IMR-90 (cell line): ENCODE data around the gene CCL23. TPM values are rescaled to one million over a fixed set of nuclear protein-coding genes. Genes with fewer than 3 reads are reported as not detected.

Source experiments
- ATAC-seq: fragments of 200-7000 bp; cut with Tn5 transposase; 2 replicates; pipeline ENCODE4 v1.9.1; 2020; ENCODE audit warnings: low read depth, mild to moderate bottlenecking, moderate library complexity
- BruUV-seq: library from RNA; stranded (reverse); fragments of 400-500 nt; replicated peaks from 2 replicates; lab custom pipeline; 2021; lab: Mats Ljungman, UMichigan
- CTCF ChIA-PET: fragments of 300-600 bp; formaldehyde crosslinking; extraction: SDS; loops from one replicate; lab custom pipeline; 2021; ENCODE audit warnings: antibody characterized with exemption; lab: Yijun Ruan, JAX
- POLR2A ChIA-PET: fragments of 300-600 bp; sonication (Branson Sonifier 250); formaldehyde crosslinking; loops from one replicate; lab custom pipeline; 2022; ENCODE audit warnings: antibody characterized with exemption; ENCODE audit not compliant: unreplicated experiment; lab: Charles Lee
- DNase-seq: peaks from one replicate; pipeline ENCODE4 v3.0.0; 2013
- H2AFZ ChIP-seq: replicated peaks from 2 replicates; pipeline ENCODE3; 2013; ENCODE audit warnings: low read length, mild to moderate bottlenecking; ENCODE audit not compliant: poor library complexity
- H2AK5ac ChIP-seq: 2 replicates; pipeline ENCODE4 v1.6.1; 2013; ENCODE audit warnings: low read depth, low read length, inconsistent platforms
- H2AK9ac ChIP-seq: replicated peaks from 2 replicates; pipeline ENCODE3; 2013; ENCODE audit warnings: mild to moderate bottlenecking, low read depth, low read length, moderate library complexity; ENCODE audit not compliant: poor library complexity
- H2BK120ac ChIP-seq: 2 replicates; pipeline ENCODE4 v1.6.1; 2013; ENCODE audit warnings: low read depth, low read length, inconsistent platforms
- H2BK15ac ChIP-seq: 3 replicates; pipeline ENCODE4 v1.6.1; 2013; ENCODE audit warnings: low read depth, low read length, inconsistent platforms
- H2BK20ac ChIP-seq: 2 replicates; pipeline ENCODE4 v1.6.1; 2013; ENCODE audit warnings: low read depth, mild to moderate bottlenecking, inconsistent platforms, low read length, moderate library complexity
- H2BK5ac ChIP-seq: 2 replicates; pipeline ENCODE4 v1.6.1; 2013; ENCODE audit warnings: mild to moderate bottlenecking, low read depth, low read length, inconsistent platforms; ENCODE audit not compliant: poor library complexity, severe bottlenecking
- H3K14ac ChIP-seq: replicated peaks from 2 replicates; pipeline ENCODE4 v1.6.1; 2013; ENCODE audit warnings: low read depth, low read length, inconsistent platforms
- H3K18ac ChIP-seq: 2 replicates; pipeline ENCODE4 v1.6.1; 2013; ENCODE audit warnings: low read depth, low read length, control low read depth
- H3K23ac ChIP-seq: 2 replicates; pipeline ENCODE4 v1.6.1; 2013; ENCODE audit warnings: low read depth, low read length, inconsistent platforms
- H3K27ac ChIP-seq: 2 replicates; pipeline ENCODE4 v1.5.1; 2013; ENCODE audit warnings: mild to moderate bottlenecking, control low read depth, low read length; ENCODE audit not compliant: insufficient read depth
- H3K27me3 ChIP-seq: 2 replicates; pipeline ENCODE4 v1.6.1; 2013; ENCODE audit warnings: low read length; ENCODE audit not compliant: control insufficient read depth, insufficient read depth
- H3K36me3 ChIP-seq: 2 replicates; pipeline ENCODE4 v1.6.1; 2013; ENCODE audit warnings: low read length, mixed read lengths; ENCODE audit not compliant: control insufficient read depth, insufficient read depth
- H3K4ac ChIP-seq: 2 replicates; pipeline ENCODE4 v1.6.1; 2013; ENCODE audit warnings: low read depth, low read length, inconsistent platforms
- H3K4me1 ChIP-seq: 2 replicates; pipeline ENCODE4 v1.6.1; 2013; ENCODE audit warnings: low read length, mixed read lengths; ENCODE audit not compliant: control insufficient read depth, insufficient read depth
- H3K4me2 ChIP-seq: 2 replicates; pipeline ENCODE4 v1.6.1; 2013; ENCODE audit warnings: low read depth, mild to moderate bottlenecking, control low read depth, low read length, moderate library complexity
- H3K4me3 ChIP-seq: 2 replicates; pipeline ENCODE4 v1.5.1; 2013; ENCODE audit warnings: low read depth, mild to moderate bottlenecking, control low read depth, low read length, moderate library complexity; ENCODE audit not compliant: insufficient read depth
- H3K56ac ChIP-seq: 2 replicates; pipeline ENCODE4 v1.6.1; 2013; ENCODE audit warnings: low read length, inconsistent platforms; ENCODE audit not compliant: insufficient read depth; ENCODE audit errors: extremely low read depth
- H3K79me1 ChIP-seq, 2 experiments: 2 replicates each; pipeline ENCODE4 v1.6.1; 2013; ENCODE audit warnings: low read length in 2 of 2, inconsistent platforms in 1 of 2, low read depth in 1 of 2
- H3K9ac ChIP-seq: 2 replicates; pipeline ENCODE4 v1.6.1; 2013; ENCODE audit warnings: low read depth, low read length, control low read depth
- H3K9me1 ChIP-seq: 2 replicates; pipeline ENCODE4 v1.6.1; 2013; ENCODE audit warnings: low read length, inconsistent platforms; ENCODE audit not compliant: insufficient read depth
- H3K9me3 ChIP-seq: 2 replicates; pipeline ENCODE4 v1.6.1; 2013; ENCODE audit warnings: low read length; ENCODE audit not compliant: control insufficient read depth, insufficient read depth
- H4K20me1 ChIP-seq: 2 replicates; pipeline ENCODE4 v1.6.1; 2013; ENCODE audit warnings: low read length, inconsistent platforms; ENCODE audit not compliant: insufficient read depth
- H4K5ac ChIP-seq: 2 replicates; pipeline ENCODE4 v1.6.1; 2013; ENCODE audit warnings: mild to moderate bottlenecking, low read depth, low read length, control low read depth
- H4K8ac ChIP-seq, 2 experiments: 2 replicates each; pipeline ENCODE4 v1.6.1; 2013; ENCODE audit warnings: low read depth in 2 of 2, low read length in 2 of 2, control low read depth in 1 of 2, inconsistent platforms in 1 of 2
- H4K91ac ChIP-seq: 2 replicates; pipeline ENCODE4 v1.6.1; 2013; ENCODE audit warnings: low read depth, low read length, inconsistent platforms; ENCODE audit not compliant: insufficient read depth
- BHLHE40 ChIP-seq: fragments of 150-350 bp; IDR thresholded peaks from 2 replicates; pipeline ENCODE4 v1.6.1; 2016; ENCODE audit warnings: mild to moderate bottlenecking, low read depth, low read length
- FOS ChIP-seq: fragments of 150-350 bp; IDR thresholded peaks from 2 replicates; pipeline ENCODE4 v1.6.1; 2016; ENCODE audit warnings: low read depth, low read length
- MAZ ChIP-seq: IDR thresholded peaks from 2 replicates; pipeline ENCODE4 v1.6.1; 2012; ENCODE audit warnings: low read depth, mild to moderate bottlenecking, low read length, improper control_type of control experiment, moderate library complexity, borderline replicate concordance
- NFE2L2 ChIP-seq: fragments of 150-350 bp; IDR thresholded peaks from 2 replicates; pipeline ENCODE4 v1.6.1; 2016; ENCODE audit warnings: low read depth, mild to moderate bottlenecking, low read length
- POLR2A ChIP-seq: IDR thresholded peaks from 2 replicates; pipeline ENCODE4 v1.6.1; 2012; ENCODE audit warnings: mild to moderate bottlenecking, low read depth, low read length
- RAD21 ChIP-seq: IDR thresholded peaks from 2 replicates; pipeline ENCODE4 v1.6.1; 2012; ENCODE audit warnings: low read length, improper control_type of control experiment
- RCOR1 ChIP-seq: IDR thresholded peaks from 2 replicates; pipeline ENCODE4 v1.6.1; 2012; ENCODE audit warnings: mild to moderate bottlenecking, low read length, improper control_type of control experiment; ENCODE audit not compliant: insufficient replicate concordance
- RFX5 ChIP-seq: IDR thresholded peaks from 2 replicates; pipeline ENCODE4 v1.8.0; 2012; ENCODE audit warnings: low read depth, mild to moderate bottlenecking, low read length, moderate library complexity
- SMC3 ChIP-seq: fragments of 150-350 bp; IDR thresholded peaks from 2 replicates; pipeline ENCODE4 v1.6.1; 2016; ENCODE audit warnings: low read depth, mild to moderate bottlenecking, antibody characterized with exemption, low read length, moderate library complexity
- WGBS, 2 experiments: methylation state at CpG; one replicate each; pipeline versions ENCODE4 v1.1.5 to v1.1.7; 2013; ENCODE audit warnings: missing lambda C conversion rate in 2 of 2; ENCODE audit not compliant: insufficient read length in 1 of 2; ENCODE audit errors: extremely low coverage in 2 of 2; 5-methylcytosine and 5-hydroxymethylcytosine counted together
- dilution Hi-C: fragments of 300-500 bp; cut with HindIII; formaldehyde crosslinking; loops from one replicate; pipeline ENCODE4 v1.14.3; 2018; ENCODE audit warnings: low sequenced_read_pairs; ENCODE audit not compliant: unreplicated experiment
- in situ Hi-C: fragments of 300-500 bp; cut with MboI; formaldehyde crosslinking; loops from 3 replicates; pipeline ENCODE4 v1.14.3; 2019; ENCODE audit warnings: low sequenced_read_pairs, inconsistent platforms, mixed read lengths
- intact Hi-C: fragments of 100-400 bp; cut with micrococcal nuclease; formaldehyde crosslinking; loops from 2 replicates; pipeline ENCODE4 v1.10.0; 2022
- polyA plus RNA-seq, 3 experiments: library from polyadenylated mRNA; depleted of rRNA; stranded (reverse); fragments of >200 nt; gene quantifications; 2 replicates each; pipeline ENCODE4 v1.2.3, GENCODE V29; 2012; ENCODE audit warnings: low replicate concordance in 1 of 3
- total RNA-seq: library from RNA; depleted of rRNA; stranded (reverse); fragments of >200 nt; gene quantifications from 2 replicates; pipeline ENCODE4 v1.2.3, GENCODE V29; 2012

CCL23 gene
- total and polyA plus RNA-seq, 2 of the 4 experiments (the other 2 are of a cell fraction) = not detected

- H2BK20ac ChIP-seq = no peak within 1 kb of the TSS
- H3K27me3 ChIP-seq = no peaks in the 10 kb centered on the region
- H3K9me3 ChIP-seq = no peaks in the 10 kb centered on the region
- POLR2A ChIA-PET = no interaction called here
- no peak within 1 kb of the TSS for H3K4ac ChIP-seq
- dilution Hi-C loops (no loop called here), in situ Hi-C loops (no loop called here), intact Hi-C loops (loop anchor here (10.0 kb wide), 1 partner anchor 81 kb away; no protein-coding TSS in a partner anchor)
- H2AK9ac ChIP-seq = no peak within 1 kb of the TSS
- no peak within 1 kb of the TSS for H3K18ac ChIP-seq
- no peak within 1 kb of the TSS for H2BK15ac ChIP-seq
- 18% methylated on average over 3 of the region's 5 CpGs; no CpG with 5 or more reads in 1 of the 2 experiments for WGBS, 2 experiments
- H2BK120ac ChIP-seq = no peak within 1 kb of the TSS
- no peaks in the 10 kb centered on the region for H3K9me1 ChIP-seq
- no peaks in the 10 kb centered on the region for H4K20me1 ChIP-seq
- H4K91ac ChIP-seq = no peak within 1 kb of the TSS
- H2BK5ac ChIP-seq = no peak within 1 kb of the TSS
- CTCF ChIA-PET = interaction anchor here (0.6 kb wide), 1 partner anchor 173 kb away, joined by 3 read pairs; no protein-coding TSS in a partner anchor
- no peak within 1 kb of the TSS for H3K4me2 ChIP-seq
- H3K56ac ChIP-seq = no peak within 1 kb of the TSS
- ATAC-seq (no peak), DNase-seq (no peak)
- TF ChIP-seq MAZ (no peak), NFE2L2 (no peak), RAD21 (no peak), SMC3 (no peak), POLR2A (no peak), RFX5 (no peak), RCOR1 (no peak), BHLHE40 (no peak), FOS (no peak)
- H4K8ac ChIP-seq = no peak within 1 kb of the TSS
- H2AK5ac ChIP-seq = no peak within 1 kb of the TSS
- H3K79me1 ChIP-seq = no peaks in the 10 kb centered on the region
- no TSS peak for BruUV-seq
- H3K36me3 ChIP-seq = no peaks in the 10 kb centered on the region
- H3K4me3 ChIP-seq = no peak within 1 kb of the TSS
- H3K14ac ChIP-seq = no peak within 1 kb of the TSS
- no peak within 1 kb of the TSS for H3K23ac ChIP-seq
- no peak within 1 kb of the TSS for H3K9ac ChIP-seq
- H2AFZ ChIP-seq = peak within 1 kb of the TSS; percentile 10
- no peak within 1 kb of the TSS for H3K27ac ChIP-seq
- H3K4me1 ChIP-seq = no peaks in the 10 kb centered on the region
- H4K5ac ChIP-seq = no peak within 1 kb of the TSS
Measured at GRCh38 chr17:36063786-36064541, 46.2 kb upstream of the CCL23 start, which contains the start of gene CCL18. TSS of gene CCL18 (plus strand) at chr17:36064272. CDS start at chr17:36064343, 71 bp downstream.
